T1000 (cell line): ENCODE measurements around the gene MYH13.

Experiments
- DNase-seq: peaks from one replicate; lab custom pipeline; 2025; ENCODE audit warnings: mixed read lengths; lab: John Stamatoyannopoulos, UW

The MYH13 gene

DNA sequence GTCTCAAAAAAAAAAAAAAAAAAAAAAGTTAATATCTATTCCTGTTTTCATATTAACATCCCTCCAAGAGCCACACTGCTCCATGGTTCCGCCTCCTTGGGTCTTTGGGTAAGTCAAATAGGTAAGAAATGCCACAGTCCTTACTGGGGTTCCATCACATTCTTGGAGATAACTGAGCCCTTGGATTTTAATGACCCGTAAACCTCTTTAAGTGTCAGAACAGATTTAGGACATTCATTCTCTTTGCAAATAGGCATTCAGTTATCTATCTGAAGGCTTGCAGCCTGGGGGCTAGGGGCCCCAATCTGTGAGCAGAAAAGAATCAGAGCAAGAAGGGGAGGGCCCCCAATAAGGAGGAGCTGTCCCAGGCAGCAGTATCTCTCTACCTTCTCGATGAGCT lies 28.0 kb downstream of the MYH13 start:
- no peak for DNase-seq

DNA sequence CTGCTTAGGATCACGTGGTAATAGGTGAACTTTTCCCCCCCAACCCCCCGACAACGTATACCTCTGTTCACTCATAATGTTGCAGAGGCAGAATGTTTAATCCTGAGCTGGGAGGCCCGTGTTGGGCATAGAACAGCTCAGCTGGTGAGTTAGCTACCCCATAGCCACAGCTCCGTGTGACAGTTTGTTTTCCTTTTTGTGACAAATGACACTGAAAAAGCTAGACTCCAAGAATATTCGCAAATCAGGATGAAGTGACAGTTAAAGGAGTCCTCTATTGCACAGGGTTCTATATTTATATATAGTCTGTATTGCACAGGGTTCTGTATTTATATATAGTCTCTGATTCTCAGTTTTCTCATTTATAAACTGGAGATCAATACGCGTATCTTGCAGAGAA lies 33.8 kb downstream of the MYH13 start:
- DNase-seq, result no peak

DNA sequence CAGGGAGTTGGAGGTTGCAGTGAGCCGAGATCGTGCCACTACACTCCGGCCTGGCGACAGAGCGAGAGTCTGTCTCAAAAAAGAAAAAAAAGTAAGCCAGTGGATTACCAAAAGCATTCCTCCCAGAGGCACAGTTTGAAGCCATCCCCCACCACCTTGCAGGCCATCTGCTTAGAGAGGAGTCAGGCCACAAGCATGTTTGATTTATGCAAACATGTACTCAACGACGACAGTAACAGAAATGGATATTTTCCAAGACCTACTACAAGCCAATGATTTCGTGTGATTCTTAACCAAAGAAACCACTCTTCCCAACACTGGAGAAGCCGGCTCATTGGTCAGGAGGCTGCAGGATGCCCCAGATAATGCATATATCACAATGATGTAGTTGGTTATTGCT lies 34.8 kb downstream of the MYH13 start:
- DNase-seq, result no peak

DNA sequence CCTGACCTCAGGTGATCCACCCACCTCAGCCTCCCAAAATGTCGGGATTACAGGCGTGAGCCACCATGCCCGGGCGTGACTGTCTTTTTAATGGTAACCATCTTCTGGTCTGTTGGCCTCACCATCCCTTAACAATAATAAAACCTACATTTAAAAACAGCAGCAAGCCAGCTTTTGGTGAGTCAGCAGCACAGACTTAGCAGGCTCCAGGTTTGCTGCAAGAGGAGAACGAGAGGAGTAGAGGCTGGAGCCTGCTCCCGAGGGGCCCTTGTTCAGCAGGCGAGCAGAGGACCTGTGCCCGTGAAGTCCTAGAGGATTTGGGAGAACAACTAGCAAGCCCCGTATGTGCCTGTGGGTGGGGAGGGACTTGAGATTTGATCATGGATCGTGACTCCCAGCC lies 35.7 kb downstream of the MYH13 start:
- no peak for DNase-seq

DNA sequence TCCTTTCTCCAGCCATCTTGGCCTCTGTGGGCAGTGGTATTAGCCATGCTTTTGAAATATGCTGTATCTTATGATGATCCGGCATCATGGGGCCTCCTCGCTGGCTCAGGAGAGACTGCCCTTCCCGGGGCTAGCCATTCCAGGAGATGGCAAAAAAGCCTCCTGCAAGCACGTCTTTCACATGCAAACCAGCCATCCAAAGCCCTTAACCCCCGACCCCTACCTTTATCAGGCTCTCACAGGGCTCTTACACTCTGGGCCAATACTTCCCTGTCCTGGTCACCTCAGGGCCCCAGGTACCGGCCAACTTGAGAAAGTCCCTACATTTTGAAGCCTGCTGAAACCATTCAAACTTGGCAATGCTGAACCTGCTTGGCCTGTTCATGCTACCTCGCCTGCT lies 36.4 kb downstream of the MYH13 start:
- DNase-seq, result no peak

DNA sequence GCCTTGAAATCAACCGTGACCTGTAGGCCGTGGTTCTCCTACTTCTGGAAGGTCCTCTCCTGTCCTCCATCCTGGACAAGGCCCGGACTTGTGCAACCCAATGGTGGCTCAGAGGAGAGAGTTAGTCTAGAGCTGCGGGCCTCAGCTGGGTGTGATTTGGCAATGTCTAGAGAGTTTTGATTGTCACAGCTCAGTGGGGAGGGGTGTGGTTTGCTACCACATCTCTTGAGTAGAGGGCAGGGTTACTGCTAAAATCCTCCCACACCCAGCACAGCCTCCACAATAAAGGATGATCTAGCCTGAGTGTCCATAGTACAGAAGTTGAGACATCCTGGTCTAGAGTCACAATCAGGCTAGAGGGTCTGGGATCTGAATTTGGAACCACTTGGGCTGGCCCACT lies 40.3 kb downstream of the MYH13 start:
- no peak for DNase-seq

DNA sequence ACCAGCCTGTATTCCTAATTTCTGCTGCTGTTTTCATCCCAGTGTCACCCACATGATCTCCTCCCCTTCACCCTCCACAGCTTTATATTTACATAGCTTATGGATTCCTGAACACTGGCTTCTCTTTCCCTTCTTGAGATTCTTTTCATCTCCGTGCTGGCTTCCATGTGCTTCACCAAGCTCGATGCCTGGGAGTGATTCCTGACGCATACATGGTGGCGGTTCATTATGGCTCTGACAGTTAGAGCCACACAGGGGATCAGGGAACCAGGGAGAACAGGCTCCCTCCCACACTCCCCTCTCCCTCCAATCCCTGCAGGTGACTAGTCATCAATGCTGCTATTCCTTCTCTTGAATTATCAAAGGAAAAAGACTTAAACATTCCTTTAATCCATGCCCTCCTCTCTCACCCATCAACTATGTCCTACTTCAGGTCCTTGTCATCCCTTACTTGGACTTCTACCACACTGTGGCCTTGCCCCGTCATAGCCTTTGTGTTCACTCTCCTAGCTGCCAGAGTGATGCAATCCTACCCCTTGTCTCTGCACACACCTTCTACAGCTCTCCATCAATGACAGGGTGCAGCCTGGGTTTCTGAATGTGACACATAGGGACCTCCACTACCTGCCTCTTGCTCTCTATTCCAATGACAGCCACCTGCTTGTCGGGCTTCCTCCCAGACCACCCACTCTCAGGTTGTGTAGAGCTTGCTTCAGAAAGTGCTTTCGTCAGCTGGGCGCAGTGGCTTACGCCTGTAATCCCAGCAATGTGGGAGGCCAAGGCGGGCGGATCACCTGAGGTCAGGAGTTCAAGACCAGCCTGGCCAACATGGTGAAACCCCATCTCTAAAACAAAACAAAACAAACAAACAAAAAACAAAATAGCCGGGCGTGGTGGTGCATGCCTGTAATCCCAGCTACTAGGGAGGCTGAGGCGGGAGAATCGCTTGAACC lies 43.6 kb downstream of the MYH13 start:
- no peak for DNase-seq

DNA sequence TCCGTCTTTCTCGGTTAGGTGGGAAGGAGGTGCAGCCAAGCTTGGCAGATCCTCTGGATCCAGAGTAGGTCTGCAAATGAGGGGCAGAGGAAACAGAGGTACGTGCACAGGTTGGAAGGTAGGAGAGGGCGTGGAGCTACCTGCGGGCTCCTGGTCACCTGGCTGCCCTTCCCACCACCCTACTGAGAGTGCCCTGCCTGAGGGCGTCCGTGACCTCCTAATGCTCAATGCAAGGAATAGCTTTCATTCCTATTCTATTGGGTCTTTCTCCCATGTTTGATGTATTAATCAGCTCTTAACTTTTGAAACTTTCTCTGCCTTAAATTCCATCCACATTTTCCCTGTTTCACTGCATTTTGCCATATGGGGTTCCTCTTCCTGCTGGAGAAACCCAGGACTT lies 44.6 kb downstream of the MYH13 start:
- no peak for DNase-seq

DNA sequence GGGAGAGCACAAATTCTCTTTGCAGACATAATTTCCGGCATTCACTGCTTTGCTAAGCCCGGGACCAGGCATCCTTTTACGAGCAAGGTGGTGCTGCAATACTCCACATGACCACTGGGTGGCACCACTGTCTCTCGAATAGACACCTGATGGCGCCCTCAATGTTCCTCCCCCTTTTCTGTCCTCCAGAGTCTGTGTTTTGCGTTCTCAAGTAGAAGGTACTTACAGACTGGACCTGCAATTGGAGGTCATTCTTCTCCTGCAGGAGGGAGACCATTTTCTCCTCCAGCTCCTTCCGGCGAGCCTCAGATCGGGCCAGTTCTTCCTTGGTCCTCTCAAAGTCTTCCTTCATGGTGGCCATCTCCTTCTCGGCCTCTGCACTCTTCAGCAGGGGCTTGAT lies 45.2 kb downstream of the MYH13 start:
- no peak for DNase-seq

DNA sequence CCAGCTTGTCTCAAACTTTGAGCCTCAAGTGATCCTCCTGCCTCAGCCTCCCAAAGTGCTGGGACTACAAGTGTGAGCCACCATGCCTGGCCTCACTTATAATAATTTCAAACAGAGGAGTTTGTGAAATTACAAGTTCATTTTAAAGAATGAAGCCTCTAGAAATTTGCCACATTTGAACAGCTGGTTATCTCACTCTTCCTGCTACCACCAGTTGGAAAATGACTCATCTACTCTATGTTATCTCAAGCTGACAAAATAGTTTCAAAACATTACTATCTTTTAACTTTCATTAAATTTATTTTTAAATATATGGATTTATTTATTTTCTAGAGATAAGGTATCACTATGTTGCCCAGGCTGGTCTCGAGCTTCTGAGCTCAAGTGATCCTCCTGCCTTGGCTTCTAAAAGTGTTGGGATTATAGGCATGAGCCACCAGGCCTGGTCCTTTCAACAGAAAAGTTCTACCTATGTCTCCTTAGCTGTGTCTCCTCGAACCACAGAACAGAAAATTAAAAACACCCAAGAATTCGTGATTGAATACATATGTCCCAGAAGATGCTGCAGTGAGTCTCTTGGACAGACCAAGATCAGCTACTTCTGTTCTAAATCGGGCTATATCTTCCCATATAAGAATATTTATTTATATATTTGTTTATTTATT lies 47.6 kb downstream of the MYH13 start:
- DNase-seq, result no peak

DNA sequence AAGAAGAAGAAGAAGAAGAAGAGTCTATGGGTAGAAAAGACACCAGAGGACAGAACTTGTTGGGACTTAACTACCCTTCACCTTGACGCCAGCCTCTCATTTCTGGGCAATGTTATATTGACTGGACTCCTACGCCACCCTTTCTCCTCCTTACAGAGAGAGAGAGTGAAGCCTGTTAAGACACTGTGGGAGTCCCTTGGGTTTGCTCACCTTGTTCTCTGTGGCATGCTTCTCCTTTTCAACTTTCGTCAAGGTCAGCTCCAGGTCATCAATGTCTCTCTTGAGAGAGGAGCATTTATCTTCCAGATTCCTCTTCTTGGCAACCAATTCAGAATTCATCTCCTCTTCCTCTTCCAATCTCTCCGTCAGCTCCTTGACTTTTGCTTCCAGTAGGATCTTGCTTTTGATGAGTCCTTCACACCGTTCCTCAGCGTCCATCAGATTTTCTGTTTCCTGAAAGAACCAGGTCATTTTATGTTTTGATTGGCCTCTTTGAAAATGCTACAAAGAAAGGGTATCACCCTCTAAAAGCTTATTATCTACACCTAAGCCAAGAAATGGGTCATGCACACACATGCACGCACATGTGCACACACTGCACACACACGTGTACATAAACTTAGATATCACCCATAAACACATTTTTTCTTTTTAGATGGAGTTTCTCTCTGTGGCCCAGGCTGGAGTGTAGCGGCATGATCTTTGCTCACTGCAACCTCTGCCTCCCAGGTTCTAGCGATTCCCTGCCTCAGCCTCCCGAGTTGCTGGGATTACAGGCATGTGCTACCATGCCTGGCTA lies 48.8 kb downstream of the MYH13 start:
- DNase-seq, result no peak

DNA sequence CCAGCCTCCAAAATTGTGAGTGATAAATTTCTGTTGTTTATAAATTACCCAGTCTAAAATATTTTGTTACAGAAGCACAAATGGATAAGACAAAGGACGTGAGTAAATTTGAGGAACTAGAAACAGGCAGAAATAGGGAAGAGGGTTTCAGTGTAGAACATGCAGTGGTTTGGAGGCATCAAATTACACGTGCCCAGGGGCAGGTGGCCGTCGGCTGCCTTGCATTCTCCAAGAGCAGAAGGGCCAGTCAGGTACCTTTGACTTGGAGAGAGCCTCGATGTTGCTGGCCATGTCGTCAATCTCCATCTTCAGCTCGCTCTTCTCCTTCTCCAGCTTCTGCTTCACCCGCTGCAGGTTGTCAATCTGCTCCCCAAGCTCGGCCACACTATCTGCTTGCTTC lies 54.3 kb downstream of the MYH13 start:
- no peak for DNase-seq

DNA sequence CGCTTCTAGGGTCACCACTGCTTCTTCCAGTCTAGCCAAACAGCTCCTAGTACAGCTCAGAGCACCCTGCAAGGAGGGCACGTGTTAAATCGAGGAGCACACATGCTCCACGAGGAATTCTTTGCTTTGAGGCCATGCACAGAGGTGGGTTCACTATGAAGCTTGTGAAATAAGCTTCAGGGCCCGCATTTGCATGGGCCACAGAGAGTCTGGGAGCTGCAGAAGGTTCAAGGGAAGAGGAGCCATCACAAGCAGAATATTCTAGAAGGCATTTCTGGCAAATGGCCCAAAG lies 55.3 kb downstream of the MYH13 start:
- no peak for DNase-seq

DNA sequence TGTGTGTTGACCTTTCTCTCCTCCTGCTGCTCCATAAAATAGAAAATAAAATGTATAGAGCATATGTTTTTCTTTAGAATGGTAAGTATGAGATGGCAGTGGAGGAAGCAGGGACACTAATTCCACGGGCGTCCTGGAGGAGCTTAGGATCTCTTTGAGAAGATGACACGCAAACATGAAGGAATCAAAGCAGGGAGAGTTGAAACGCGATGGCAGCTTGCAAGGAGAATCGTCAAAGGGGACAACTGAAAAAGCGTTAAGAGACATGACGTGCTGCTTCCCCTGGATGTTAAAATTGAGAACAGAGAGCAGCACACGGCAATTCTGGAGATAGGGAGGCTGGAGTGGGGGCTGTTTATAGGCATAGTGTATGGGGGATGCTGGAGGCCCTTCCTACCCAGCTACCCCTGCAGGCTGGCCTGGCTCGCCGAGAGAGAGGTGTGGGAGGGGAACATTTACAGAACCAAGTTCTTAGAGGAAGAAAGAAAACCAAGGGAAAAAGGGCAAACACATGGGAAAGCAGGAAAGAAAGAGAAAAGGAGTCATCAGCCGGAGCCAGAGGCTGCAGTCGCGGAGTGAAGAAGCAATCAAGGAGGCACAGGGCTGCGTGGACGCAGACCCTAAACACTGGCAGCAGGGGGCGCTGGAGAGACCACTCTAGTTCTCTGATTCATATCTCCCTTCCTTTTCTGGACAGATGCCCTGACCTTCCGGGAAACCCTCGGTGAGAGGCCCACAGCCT lies 55.8 kb downstream of the MYH13 start:
- no peak for DNase-seq

DNA sequence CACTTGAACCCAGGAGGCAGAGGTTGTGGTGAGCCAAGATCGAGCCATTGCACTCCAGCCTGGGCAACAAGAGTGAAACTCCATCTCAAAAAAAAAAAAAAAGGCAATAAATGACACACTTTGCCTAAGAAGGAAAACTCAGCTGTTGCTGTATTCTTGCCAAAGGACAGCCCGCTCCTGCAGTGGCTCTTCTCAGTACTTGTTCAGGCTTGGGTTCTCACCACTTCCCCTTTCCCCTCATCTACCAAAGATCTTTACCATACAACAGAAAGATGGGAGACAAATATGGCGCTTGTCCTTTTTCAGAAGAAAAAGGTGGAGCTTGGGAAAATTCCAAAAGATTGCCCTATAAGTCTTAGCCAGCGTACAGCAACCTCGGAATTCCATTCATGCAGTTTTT lies 58.5 kb downstream of the MYH13 start:
- no peak for DNase-seq

DNA sequence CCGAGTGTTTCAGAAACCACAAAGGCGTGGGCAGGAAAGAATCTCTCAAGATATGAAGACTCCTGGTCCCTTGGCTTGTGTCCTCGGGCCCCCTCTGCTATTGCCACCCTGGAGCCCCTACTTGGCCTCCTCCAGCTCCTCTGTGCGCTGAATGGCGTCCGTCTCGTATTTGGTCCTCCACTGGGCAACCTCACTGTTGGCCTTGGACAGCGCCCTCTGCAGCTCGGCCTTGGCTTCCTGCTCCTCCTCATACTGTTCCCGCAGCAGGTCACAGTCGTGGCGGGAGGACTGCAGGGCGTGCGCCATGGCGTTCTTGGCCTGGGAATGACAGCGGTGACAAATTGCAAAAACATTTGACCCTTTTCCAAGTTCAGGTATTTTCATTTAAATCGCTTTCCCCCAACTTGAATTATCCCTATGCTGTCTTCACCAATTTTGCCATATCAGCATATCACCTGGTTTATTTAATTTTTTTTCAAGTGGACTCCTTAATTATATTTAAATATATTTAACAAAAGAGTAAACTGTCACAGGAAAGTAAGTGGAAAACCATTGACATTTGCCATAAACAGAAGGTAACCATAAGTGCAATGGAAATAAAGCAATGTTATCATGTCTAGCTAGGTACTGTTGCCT lies 59.7 kb downstream of the MYH13 start:
- DNase-seq, result no peak

DNA sequence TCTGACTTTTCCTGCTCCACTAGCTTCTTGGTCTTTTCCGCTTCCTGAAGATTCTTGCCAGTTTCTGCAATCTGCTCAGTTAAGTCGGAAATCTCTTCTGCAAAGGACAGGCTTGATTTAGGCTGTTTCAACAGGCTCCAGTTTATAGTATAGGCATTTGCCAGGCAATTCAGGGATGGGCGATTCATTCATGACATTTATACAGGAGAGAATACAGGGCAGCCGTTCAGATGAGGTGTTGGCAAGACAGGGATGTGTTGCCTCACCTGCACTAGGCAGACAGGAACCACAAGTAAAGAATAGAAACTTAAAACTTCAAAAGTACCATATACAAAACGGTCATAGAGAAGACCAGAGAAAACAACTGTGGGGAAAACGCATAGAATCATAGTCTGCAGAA lies 61.7 kb downstream of the MYH13 start:
- DNase-seq, result no peak

DNA sequence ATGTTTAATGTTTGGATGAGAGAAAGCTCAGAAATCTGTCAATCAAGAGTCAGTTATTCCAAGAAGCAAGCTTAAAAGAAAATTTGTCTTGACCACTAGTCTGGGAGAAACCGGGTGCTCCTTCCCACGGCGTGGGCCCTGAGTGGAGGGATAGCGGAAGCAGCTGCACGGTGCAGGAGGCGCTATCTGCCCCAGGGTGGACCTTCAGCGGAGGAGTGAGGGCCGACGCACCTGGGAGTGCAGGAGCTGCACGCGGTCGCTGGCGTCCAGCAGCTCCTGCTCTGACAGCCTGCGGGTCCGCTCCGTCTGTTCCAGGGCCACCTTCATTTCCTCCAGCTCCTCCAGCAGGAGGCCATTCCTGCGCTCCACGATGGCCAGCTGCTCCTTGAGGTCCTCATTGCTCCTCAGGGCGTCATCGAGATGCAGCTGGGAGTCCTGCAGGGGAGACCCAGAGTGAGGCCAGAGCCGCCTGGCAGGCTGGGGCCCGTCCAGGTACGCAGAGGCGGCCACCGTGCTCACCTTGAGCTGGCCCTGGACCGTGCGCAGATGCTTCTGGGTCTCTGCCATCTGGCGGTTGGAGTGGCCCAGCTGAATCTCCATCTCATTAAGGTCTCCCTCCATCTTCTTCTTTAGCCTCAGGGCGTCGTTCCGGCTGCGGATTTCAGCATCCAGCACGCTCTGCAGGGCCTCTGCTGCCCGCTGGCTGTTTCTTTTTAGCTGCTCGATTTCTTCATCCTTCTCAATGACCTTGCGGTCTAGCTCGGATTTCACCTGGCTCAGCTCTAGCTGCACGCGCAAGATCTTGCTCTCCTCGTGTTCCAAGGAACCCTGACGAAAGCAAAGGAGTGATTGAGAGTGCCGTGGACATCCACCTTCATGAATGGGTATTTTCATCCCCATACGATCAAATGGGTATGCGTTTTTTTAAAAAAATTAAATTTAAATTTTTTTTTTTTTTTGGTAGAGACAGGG lies 63.5 kb downstream of the MYH13 start:
- no peak for DNase-seq

DNA sequence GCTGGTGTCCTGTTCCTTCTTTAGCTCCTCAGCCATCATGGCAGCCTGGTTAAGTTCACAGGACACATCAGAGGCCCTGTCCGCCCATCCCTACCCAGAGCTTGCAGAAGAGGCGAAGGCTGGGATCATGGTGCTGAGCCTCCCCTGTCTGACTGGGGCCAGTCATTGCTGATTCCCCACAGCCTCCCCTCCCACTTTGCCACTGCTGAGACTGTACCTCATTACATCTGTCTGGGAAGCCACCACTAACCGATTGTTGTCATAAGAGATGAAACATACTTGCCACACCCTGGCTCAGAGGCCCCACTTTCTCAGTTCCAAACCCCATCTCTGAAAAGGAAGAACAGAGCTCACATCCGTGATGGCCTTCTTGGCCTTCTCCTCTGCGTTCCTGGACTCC lies 66.2 kb downstream of the MYH13 start:
- no peak for DNase-seq

DNA sequence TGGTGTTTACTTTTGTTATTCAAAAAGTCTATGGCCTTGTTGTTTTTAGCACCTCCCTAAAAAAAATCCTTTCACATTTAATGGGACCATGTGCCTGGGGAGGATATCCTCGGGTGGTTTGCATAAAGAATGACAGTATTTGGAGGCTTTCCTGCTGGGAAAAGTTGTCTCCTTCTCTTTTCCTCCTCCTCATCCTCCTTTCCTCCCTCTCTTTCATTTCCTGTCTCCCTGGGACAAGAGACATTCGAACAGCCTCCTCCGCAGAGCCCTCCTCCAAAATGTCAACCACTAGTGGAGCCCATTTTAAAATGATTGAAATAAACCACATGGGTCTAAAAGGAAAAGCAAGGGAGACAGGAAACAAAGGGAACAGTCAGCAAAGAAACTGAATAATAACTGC lies 67.4 kb downstream of the MYH13 start:
- no peak for DNase-seq
